HUES64 (cell line): ENCODE results near the gene ULK4.
A peak's percentile ranks its signal among the peaks of the same experiment; 100 is the strongest.

Experiments used
- H3K27ac ChIP-seq: 2 replicates; pipeline ENCODE4 v1.7.0; 2013; ENCODE audit warnings: low read depth, low read length, inconsistent platforms
- H3K27me3 ChIP-seq: 2 replicates; pipeline ENCODE4 v1.6.1; 2013; ENCODE audit warnings: mild to moderate bottlenecking, low read length; ENCODE audit not compliant: insufficient read depth
- H3K36me3 ChIP-seq: 2 replicates; pipeline ENCODE4 v1.6.1; 2013; ENCODE audit warnings: mild to moderate bottlenecking, low read length; ENCODE audit not compliant: insufficient read depth
- H3K4me1 ChIP-seq: 2 replicates; pipeline ENCODE4 v1.6.1; 2013; ENCODE audit warnings: mild to moderate bottlenecking, low read length, moderate library complexity; ENCODE audit not compliant: insufficient read depth
- H3K4me3 ChIP-seq: 2 replicates; pipeline ENCODE4 v1.5.1; 2013; ENCODE audit warnings: mild to moderate bottlenecking, low read length, moderate library complexity
- H3K9ac ChIP-seq: 2 replicates; pipeline ENCODE4 v1.6.1; 2013; ENCODE audit warnings: mild to moderate bottlenecking, low read depth, low read length
- H3K9me3 ChIP-seq: 2 replicates; pipeline ENCODE4 v1.6.1; 2013; ENCODE audit warnings: low read depth, low read length; ENCODE audit not compliant: insufficient read depth
- WGBS: fragments of 150-250, 120-280 bp; methylation state at CpG from one replicate; pipeline ENCODE4 v1.1.7; 2013; ENCODE audit warnings: missing lambda C conversion rate; 5-methylcytosine and 5-hydroxymethylcytosine counted together

The ULK4 gene

GRCh38 chr3:41488501-41488900 is 473.4 kb downstream of the ULK4 start:
- H3K9ac ChIP-seq: no peak overlapping the region
- H3K4me3 ChIP-seq: no peak overlapping the region
- no peaks in the 10 kb centered on the region for H3K27me3 ChIP-seq
- no peaks in the 10 kb centered on the region for H3K4me1 ChIP-seq
- no peaks in the 10 kb centered on the region for H3K36me3 ChIP-seq
- H3K27ac ChIP-seq: no peak overlapping the region
- 0 out of 2 replicates have a peak, but pooled peaks cover 2% of the 10 kb centered on the region for H3K9me3 ChIP-seq

- Histone ChIP-seq H3K27ac (no peak overlapping the region), H3K9ac (no peak overlapping the region), H3K4me1 (peaks cover 12% of the 10 kb centered on the region), H3K27me3 (no peaks in the 10 kb centered on the region), H3K36me3 (no peaks in the 10 kb centered on the region), H3K4me3 (no peak overlapping the region), H3K9me3 (0 out of 2 replicates have a peak, but pooled peaks cover 2% of the 10 kb centered on the region)
- 95% methylated on average over 3 of the region's 4 CpGs for WGBS
Measured at GRCh38 chr3:41485484-41485883, 476.4 kb downstream of the ULK4 start.

GRCh38 chr3:41482134-41482533 is 479.8 kb downstream of the ULK4 start:
- no peaks in the 10 kb centered on the region for H3K27me3 ChIP-seq
- no peak overlapping the region for H3K4me3 ChIP-seq
- H3K9ac ChIP-seq: no peak overlapping the region
- H3K36me3 ChIP-seq: no peaks in the 10 kb centered on the region
- 0 out of 2 replicates have a peak, but pooled peaks cover 2% of the 10 kb centered on the region for H3K9me3 ChIP-seq
- WGBS: 47% methylated on average over 2 of the region's 2 CpGs
- H3K27ac ChIP-seq: peak overlapping the region; percentile 29
- H3K4me1 ChIP-seq: peaks cover 20% of the 10 kb centered on the region

GRCh38 chr3:41478278-41478677 is 483.6 kb downstream of the ULK4 start:
- no peaks in the 10 kb centered on the region for H3K27me3 ChIP-seq
- H3K9ac ChIP-seq: no peak overlapping the region
- H3K36me3 ChIP-seq: no peaks in the 10 kb centered on the region
- H3K4me3 ChIP-seq: no peak overlapping the region
- peaks cover 20% of the 10 kb centered on the region for H3K4me1 ChIP-seq
- no peak overlapping the region for H3K27ac ChIP-seq
- WGBS: 100% methylated on average over 1 of the region's 1 CpG
- H3K9me3 ChIP-seq: peaks cover 6% of the 10 kb centered on the region; the same call in 1 of the 2 replicates

GRCh38 chr3:41477399-41478014 is 484.4 kb downstream of the ULK4 start:
- H3K4me3 ChIP-seq: no peak overlapping the region
- peaks cover 15% of the 10 kb centered on the region for H3K4me1 ChIP-seq
- no peak overlapping the region for H3K27ac ChIP-seq
- H3K36me3 ChIP-seq: no peaks in the 10 kb centered on the region
- 87% methylated on average over 2 of the region's 2 CpGs for WGBS
- H3K9ac ChIP-seq: no peak overlapping the region
- H3K9me3 ChIP-seq: peaks cover 13% of the 10 kb centered on the region
- no peaks in the 10 kb centered on the region for H3K27me3 ChIP-seq

- Histone ChIP-seq H3K9me3 (peaks cover 33% of the 10 kb centered on the region), H3K36me3 (no peaks in the 10 kb centered on the region), H3K27me3 (no peaks in the 10 kb centered on the region), H3K4me1 (no peaks in the 10 kb centered on the region), H3K9ac (no peak overlapping the region), H3K4me3 (no peak overlapping the region), H3K27ac (no peak overlapping the region)
- 94% methylated on average over 1 of the region's 1 CpG for WGBS
Measured at GRCh38 chr3:41469083-41469482, 492.8 kb downstream of the ULK4 start.

GRCh38 chr3:41467481-41467880 is 494.4 kb downstream of the ULK4 start:
- Histone ChIP-seq H3K36me3 (no peaks in the 10 kb centered on the region), H3K27ac (no peak overlapping the region), H3K27me3 (no peaks in the 10 kb centered on the region), H3K4me3 (no peak overlapping the region), H3K9me3 (peaks cover 21% of the 10 kb centered on the region; the same call in 1 of the 2 replicates), H3K9ac (no peak overlapping the region), H3K4me1 (no peaks in the 10 kb centered on the region)
- WGBS: no CpG with 5 or more reads among the region's 1 CpG

- Histone ChIP-seq H3K9ac (no peak overlapping the region), H3K9me3 (0 out of 2 replicates have a peak, but pooled peaks cover 6% of the 10 kb centered on the region), H3K4me3 (no peak overlapping the region), H3K4me1 (no peaks in the 10 kb centered on the region), H3K36me3 (no peaks in the 10 kb centered on the region), H3K27me3 (no peaks in the 10 kb centered on the region), H3K27ac (no peak overlapping the region)
- WGBS: no CpG with 5 or more reads among the region's 1 CpG
Measured at GRCh38 chr3:41464858-41465257, 497.0 kb downstream of the ULK4 start.

GRCh38 chr3:41464401-41464800 is 497.5 kb downstream of the ULK4 start:
- Histone ChIP-seq H3K27ac (no peak overlapping the region), H3K9ac (no peak overlapping the region), H3K4me1 (no peaks in the 10 kb centered on the region), H3K9me3 (0 out of 2 replicates have a peak, but pooled peaks cover 2% of the 10 kb centered on the region), H3K36me3 (no peaks in the 10 kb centered on the region), H3K27me3 (no peaks in the 10 kb centered on the region), H3K4me3 (no peak overlapping the region)
- 91% methylated on average over 2 of the region's 2 CpGs for WGBS

GRCh38 chr3:41462103-41462691 is 499.7 kb downstream of the ULK4 start:
- no peak overlapping the region for H3K27ac ChIP-seq
- no peaks in the 10 kb centered on the region for H3K9me3 ChIP-seq
- no peaks in the 10 kb centered on the region for H3K4me1 ChIP-seq
- H3K36me3 ChIP-seq: no peaks in the 10 kb centered on the region
- H3K4me3 ChIP-seq: no peak overlapping the region
- no peak overlapping the region for H3K9ac ChIP-seq
- WGBS: 90% methylated on average over 2 of the region's 2 CpGs
- no peaks in the 10 kb centered on the region for H3K27me3 ChIP-seq

- Histone ChIP-seq H3K4me1 (no peaks in the 10 kb centered on the region), H3K36me3 (no peaks in the 10 kb centered on the region), H3K4me3 (no peak overlapping the region), H3K9me3 (no peaks in the 10 kb centered on the region), H3K27ac (no peak overlapping the region), H3K9ac (no peak overlapping the region), H3K27me3 (no peaks in the 10 kb centered on the region)
- WGBS: no CpG with 5 or more reads among the region's 4 CpGs
Measured at GRCh38 chr3:41460736-41461135, 501.2 kb downstream of the ULK4 start.
